Stimulated activated CD4-positive, alpha-beta T cell treated with anti-CD3 and anti-CD28 coated beads, Interleukin-15, amount 100 ng/mL, for 48 hours (primary cell): Measurements from ENCODE around the gene PERCC1.

Experiments used
- DNase-seq, 2 donors: peaks; one replicate each; pipeline ENCODE4 v3.0.0-alpha.2; 2020; ENCODE audit warnings: low read depth in 2 of 2

Gene PERCC1

DNA sequence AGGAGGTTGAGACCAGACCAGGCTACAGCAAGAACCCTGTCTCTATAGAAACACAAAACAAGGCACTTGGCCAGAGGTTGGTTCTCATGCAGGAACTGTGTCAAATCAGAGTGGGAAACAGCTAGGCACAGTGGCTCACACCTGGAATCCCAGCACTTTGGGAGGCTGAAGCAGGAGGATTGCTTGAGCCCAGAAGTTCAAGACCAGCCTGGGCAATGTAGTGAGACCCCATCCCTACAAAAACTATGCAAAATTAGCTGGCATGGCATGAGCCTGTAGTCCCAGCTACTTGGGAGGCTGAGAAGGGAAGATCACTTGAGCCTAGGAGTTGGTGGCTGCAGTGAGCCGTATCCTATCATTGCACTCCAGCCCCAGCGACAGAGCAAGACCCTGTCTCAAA, 18.0 kb upstream of the PERCC1 start:
- DNase-seq: no peak

DNA sequence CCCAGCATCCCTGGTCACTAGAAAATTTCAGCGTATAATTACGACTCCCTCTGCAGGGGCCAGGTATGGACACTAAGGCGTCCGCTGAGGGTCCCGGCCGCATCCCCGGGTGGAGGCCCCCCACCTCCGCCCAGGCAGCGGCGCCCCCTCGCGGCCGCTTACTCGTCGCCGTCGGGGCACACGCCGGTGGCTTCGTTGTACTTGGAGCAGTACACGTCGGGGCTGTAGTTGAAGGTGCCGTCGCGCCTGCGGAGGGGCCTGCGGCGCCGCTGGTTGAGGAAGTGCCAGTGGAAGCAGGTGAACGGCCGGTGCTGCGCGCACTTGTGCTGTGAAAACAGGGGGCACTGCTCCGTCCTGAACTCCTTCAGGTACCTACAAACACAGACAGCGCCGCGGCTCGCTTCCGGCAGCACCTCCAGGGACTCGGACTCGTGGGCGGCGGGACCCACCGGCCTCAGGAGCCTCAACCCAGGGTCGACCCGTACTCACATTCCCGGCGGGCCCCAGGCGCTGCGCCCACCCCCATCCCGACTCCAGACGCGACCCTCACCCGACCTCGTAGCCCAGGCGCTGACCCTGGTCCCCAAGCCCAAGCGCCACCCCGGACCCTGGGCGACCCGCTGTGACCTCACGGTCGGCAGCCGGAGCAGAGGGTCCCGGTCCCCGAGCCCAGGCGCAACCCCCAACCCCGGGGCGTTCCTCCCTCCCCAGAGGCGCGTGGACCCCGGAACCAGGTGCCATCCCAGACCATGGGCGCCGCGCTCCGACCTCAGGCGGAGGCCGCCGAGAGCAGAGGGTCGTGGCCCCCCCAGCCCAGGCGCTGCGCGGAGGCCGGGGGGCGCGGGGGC, 17.0 kb upstream of the PERCC1 start:
- DNase-seq: peak; percentile 54 to 63

DNA sequence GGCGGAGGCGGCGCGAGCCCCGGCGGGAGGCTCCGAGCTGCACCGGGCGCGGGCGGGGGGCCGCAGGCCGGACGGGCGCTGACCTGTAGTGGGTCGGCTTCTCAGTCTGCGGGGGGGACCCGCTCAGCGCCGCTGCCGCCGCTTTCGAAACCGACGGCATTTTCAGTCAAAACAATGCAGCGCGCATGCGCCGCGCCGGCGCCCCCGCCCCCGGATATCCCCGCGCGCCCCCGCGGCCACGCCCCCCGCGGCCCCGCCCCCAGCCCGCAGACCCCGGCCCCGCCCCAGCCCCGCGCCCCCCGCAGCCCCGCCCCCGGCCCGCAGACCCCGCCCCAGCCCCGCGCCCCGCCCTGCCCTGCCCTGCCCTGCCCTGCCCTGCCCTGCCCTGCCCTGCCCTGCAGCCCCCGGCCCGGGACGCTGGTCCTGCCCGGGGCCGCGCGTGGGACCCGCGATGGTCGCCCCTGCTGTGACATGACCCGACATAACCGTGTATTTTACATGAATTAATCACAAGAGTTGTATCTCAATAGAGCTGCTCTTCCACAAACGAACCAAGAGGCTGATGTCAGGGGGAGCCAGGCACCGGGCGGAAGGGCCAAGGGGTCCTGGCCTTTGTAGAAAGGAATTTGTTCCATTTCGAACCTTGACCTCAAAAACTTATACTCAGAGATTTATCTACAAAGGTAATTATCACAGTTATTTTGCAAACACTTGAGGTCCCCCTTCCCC, 16.2 kb upstream of the PERCC1 start, which contains the start of gene UNKL:
Gene UNKL, minus strand, starts transcription at position 173 of the 729 bp plus-strand sequence. Its CDS starts 13 bp downstream, at position 160.
- DNase-seq: peak; percentile 63 to 68

DNA sequence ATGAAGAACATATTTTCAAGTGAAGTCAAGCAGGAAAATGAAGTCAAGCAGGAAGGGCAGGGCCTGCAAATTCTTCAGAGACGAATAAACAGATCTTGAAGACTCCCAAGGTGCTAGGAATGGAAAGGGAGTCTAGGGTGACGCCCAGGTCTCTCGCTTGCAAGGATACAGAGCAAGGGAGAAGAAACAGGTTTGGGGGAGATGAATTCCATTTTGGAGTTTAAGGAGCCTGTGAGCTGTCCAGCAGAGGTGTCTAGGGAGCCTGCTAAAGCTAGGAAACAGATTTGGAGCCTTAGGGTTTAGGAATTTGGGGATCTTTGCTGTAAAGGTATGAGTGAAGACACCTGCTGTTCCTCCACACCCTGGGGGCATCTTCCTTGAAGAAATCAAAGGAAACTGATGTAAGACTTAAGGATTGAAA, 14.3 kb upstream of the PERCC1 start:
- no peak for DNase-seq

DNA sequence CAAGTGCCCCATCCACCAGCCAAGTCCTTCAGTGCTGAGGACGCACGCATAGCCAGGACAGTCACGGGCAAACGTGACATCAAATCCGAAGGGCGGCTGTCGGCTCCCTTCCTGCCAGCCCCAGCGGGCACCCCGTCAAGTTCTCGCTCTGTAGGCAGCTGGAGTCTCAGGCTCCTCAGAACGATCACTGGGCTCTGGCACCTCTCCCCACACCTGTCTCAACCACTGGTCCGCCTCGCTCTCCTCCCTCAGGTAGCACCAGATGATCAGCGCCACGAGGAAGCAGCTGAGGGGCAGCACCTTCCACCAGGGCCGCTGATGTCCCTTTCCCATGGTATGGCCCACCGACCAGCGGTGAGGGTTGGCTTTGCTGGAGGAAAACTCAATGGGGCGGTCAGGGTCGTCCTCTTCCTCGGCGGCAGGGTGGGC, 10.8 kb upstream of the PERCC1 start:
- no peak for DNase-seq

DNA sequence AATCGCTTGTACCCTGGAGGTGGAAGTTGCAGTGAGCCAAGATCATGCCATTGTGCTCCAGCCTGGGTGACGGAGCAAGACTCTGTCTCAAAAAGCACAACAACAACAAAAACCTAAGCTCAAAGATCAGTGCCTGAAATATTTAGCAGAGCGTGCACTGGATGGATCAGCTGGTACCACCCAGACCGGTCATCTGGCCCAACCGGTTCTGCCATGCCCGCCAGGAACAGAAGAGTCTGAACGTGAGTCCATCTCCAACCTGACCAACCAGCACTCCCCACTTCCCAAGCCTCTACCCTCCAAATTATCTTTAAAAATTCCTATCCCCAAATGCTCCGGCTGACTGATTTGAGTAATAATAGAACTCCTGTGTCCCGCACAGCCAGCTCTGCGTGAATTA, 8.8 kb upstream of the PERCC1 start:
- no peak for DNase-seq

DNA sequence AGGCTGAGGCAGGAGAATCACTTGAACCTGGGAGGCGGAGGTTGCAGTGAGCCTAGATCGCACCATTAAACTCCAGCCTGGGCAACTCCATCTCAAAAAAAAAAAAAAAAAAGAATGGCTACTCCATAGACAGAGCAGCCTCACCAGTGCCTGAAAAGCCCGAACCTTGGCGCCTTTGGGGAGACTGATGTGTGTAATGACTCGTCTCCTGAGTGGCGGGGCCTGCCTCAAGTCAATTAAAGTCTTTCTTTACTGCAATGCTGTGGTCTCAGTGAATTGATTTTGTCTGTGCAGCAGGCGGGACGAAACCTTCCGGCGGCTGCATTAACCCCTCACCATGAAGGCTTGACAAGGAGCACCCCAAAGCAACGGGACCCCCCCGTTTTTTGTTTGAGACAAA, 6.8 kb upstream of the PERCC1 start:
- no peak for DNase-seq

DNA sequence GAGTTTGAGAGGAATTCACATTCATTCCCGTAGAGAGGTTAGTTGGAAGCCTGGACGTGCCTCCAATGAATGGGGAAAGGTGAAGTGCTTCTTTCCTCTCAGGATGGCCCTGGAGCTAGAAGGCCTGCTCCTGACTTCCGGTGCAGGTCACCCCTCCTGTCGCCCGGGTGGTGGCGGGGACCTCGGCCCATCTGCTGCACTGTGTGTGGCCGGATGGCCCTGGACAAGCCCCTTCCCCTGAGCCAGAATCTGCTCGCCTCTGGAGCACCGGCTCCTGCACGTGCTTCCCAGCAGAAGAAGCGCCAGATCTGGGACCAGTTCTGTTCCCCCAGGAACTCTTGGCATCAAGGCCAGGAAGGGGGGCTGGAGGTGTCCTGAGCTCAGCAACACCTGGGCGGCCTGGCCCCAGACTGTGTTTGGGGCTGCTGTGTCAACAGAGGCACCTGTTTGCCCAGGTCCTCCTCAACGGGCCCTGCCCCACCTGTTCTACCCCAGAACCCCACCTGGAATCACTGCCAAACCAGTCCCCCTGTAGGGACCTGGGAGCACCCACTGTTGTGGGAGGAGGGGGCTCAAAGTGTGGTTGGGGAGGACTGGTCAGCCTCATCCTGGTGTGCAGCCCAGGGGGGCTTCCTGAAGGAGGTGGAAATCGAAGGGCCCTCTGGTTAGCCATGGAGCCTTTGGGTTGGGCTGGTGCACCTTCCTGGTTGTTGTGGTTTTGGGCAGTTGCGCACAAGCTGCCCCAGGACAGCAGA, 5.1 kb upstream of the PERCC1 start:
- DNase-seq: no peak

DNA sequence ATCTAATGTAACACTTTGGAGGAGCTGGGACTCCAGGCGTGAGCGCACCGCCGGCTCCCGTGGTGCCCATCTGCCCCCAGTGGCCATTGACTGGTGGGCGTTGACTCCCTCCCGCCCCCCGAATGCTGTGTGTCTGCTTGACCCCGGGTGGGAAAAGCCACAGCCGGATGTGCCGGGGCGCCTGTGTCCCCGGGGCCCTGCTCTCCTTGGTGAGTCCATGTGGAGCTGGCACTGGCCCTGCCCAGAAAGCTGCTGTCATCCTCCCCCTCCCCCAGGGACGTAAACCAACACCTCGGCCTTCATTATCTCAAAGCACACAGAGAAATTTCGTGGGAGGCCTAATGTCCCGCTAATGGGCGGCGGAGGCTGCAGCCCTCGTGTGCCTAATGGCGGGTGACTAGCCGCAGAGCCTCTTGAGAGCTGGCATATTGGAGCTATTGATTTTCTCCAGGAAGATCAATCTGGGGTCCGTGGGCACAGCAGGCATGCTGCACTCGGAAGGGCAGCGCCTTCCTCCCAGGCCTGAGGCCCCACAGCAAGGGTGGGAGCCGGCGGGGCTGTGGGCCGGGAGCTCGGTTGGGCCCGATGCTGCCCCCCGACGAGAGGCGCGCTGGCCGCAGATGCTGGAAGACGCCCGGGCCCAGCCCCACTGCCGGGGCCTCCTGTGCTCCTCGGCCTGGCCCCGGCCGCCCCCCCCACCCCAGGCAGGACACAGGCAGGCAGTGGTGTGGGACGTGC, 4.0 kb upstream of the PERCC1 start:
- DNase-seq: no peak

DNA sequence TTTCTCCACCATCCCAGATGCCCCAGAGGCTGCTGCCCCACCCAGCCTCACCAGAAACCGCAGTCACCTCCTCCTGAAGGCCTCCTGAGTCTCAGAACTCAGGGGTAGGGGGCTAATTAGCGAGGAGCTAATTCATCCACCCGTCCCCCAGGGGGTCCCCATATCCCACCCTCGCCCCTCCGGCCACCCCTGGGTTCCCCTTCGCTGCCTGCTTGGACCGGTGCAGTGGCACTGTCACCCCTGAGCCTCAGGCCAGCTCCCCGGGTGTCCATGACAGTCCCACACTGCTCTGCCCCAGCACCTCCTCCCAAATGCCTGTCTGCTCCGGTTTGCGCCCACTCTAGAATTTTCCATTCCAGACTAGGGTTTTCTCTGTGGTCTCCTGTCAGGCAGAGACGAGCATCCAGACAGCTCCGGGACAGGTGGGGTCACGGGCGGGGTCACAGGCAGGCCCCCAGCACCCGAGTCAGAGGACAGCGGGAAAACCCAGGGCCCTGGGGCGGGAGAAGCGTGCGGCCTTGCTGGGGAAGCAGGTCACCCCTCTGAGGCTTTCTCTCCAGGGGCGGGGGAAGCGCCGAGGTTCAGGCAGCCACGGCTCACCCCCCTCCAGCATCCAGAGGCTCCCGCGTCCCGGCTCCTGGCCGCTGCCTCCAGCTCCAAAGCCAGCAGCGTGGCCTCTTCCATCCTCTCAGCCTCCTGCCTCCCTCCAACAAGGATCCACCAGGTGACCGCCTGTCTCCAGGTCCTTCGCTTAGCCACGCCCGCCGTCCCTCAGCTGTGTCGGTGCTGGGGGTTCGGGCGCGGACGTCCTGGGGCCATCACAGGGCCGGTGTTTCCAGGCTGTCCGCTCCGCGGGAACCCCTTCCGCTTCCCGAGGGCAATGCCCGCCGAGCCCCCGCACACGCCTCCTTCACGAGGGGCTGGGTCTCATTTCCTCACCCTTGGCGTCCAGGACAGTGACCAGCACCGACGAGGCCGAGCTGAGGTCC, 3.1 kb upstream of the PERCC1 start:
- no peak for DNase-seq

DNA sequence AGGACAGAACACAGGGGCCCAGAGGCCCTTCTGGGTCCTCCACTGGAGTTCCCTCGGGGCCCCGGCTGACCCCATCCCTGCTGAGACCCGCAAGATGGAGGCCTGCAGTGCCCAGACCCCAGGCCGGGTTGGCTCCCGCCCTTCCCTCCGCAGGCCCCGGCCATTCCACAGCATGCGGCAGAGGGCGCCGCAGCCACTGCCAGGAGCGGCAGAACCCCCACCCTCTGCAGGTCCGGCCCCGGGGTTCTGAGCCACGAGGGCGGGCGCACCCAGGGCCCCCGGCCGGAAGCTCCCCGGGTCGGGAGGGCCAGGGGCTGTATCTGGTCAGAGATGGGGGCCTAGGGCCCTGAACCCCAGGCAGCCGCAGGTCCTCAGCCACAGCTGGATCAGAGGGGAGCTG, 2.4 kb upstream of the PERCC1 start:
- peak; percentile 28 to 50 for DNase-seq

DNA sequence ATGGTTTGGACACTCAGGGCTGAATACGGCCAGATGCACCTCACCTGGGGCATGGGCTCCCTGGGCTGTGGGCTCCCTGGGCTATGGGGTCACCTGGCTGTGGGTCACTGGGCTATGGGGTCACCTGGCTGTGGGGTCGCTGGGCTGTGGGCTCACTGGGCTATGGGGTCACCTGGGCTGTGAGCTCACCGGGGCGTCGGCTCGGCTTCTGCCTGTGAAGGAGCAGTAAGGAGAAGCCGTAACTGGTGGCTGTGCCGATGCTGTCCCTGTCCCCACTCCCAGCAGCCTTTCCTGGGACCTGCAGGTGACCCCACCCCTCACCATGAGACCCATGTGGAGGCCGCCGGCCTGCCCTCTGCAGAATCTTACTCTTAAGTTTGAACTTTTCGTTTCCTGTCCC, 1.9 kb upstream of the PERCC1 start:
- no peak for DNase-seq

DNA sequence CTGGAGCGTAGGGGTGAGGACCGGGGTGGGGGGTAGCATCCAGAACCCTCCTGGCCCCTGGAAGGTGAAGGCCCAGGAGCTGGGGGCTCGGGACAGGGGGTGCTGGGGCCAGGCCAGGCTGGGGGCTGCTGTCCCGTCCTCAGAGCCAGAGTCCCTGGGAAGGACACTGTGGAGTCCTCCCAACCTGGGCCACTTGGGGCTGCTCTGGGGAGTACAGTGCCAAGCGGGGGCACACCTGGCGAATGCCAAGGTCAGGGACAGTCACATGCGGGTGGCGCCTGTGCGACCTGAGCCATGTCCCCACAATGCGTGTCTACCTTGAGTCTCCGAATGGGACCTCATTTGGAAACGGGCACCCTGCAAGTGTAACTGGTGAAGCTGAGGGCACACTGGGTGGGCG, 1.2 kb upstream of the PERCC1 start:
- no peak for DNase-seq

DNA sequence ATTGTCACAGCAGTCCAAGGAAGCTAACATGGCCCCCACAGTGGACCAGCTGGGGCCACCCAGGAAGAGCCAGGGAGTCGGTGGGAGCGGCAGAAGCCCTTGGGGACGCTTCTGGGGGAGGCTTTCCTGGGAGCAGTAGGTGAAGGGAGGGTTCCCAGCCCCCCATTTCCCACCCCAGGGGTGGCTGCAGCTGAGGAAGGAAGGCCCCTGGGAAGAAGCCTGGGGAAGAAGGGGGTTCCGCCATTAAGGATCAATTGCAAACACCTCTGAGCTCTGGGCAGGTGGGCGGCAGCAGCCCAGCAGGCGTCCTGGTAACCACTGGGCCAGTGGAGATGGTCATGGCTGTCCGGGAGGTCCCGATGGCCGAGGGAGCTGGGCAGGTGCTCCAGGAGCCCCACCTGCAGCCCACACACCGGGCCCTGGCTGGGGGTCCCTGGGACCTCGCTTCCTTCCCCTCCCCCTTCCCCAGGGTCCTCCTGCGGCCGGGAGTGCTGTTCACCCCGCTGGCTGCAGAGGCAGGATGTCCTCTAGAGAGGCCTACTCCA, 592 bp upstream of the PERCC1 start:
- DNase-seq: no peak

DNA sequence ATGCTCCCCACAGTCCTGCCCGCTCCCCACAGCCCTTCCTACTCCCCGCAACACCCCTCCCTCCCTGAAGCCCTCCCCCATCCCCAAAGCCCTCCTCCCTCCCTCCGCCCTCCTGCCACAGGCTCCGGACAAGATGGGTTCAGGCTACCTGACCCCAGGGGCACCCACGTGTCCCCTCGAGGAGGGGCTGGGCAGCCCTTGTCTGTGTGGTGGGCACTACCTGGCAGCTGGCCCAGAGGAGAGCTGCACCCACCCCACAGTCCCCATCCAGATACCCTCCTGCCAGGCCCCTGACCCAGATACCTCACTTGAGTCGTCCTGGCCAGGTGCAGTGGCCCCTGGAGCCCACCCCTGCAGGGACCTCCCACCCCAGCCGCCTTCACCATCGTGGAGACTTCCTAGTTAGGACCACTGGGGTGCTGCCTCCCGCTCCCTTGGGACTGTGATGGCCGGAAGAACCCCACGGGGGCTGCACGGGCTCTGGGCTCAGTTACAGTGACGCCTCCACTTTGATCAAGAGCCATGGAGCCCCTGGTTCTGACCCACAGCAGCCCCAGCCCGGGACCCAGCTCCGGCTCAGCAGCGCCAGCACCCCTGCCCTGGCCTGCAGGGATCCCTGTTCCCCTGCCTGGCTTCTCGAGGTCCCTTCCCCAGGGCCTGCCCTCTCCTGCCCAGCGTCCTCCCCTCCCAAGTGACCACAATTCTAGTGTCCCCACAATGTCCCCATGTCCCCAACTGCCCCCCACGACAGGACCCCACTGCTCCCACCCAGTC, 806 bp downstream of the PERCC1 start:
- no peak for DNase-seq

DNA sequence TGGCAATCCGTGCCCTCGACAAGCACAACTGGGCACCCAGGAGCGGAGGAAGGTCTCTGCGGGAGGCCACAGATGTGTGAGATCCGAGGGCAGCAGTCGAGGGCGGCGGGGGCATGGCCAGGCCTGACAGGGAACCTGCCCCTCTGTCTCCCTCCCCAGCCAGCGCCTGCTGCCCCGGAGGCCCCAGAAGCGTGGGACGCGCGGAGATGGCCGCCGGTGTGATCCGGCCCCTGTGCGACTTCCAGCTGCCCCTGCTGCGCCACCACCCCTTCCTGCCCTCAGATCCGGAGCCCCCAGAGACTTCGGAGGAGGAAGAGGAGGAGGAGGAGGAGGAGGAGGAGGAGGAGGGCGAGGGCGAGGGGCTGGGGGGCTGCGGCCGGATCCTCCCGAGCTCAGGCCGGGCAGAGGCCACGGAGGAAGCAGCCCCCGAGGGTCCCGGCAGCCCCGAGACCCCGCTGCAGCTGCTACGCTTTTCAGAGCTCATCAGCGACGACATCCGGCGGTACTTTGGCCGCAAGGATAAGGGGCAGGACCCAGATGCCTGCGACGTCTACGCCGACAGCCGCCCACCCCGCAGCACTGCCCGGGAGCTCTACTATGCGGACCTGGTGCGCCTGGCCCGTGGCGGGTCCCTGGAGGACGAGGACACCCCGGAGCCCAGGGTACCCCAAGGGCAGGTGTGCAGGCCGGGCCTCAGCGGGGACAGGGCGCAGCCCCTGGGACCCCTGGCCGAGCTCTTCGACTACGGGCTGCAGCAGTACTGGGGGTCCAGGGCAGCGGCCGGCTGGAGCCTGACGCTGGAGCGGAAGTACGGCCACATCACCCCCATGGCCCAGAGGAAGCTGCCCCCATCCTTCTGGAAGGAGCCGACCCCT, 1.7 kb downstream of the PERCC1 start:
- no peak for DNase-seq

DNA sequence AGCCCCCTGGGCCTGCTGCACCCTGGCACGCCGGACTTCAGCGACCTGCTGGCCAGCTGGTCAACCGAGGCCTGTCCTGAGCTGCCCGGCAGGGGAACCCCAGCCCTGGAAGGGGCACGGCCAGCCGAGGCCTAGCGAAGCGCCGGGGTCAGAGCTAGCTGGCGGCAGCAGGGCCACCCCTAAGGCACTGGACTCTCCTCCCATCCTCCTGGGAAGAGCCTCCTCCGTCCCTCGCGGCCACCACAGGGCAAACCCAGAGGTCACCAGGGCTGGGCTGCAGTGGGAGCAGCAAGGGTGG, 2.3 kb downstream of the PERCC1 start:
- DNase-seq: no peak

DNA sequence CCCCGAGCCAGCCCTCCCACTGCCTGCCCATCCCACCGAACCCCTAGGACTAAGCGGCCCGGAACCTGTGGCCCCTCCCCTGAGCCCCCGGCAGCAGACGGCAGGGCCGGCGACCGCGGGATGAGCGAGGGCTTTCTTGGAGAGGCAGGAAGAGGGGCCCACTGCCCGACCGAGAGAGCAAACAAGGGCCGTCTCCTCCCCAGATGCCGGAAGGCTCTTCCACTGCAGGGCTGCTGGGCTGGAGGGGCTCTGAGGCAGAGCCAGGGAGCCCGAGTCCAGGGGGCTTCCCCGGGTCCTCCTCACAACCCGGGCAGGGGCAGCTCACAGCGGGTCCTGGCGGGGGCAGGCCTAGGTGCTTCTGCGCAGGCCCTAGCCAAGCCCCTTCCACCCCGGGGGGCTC, 2.9 kb downstream of the PERCC1 start:
- DNase-seq: no peak
